Cerebellar nuclear complex (tissue), 1 donor: ENCODE results near the gene STAB1.

ENCODE experiments used
- DNase-seq, 2 experiments: peaks; one replicate each; lab custom pipeline; 2025; lab: John Stamatoyannopoulos, UW

The STAB1 gene

GRCh38 chr3:52503788-52504424 lies 8.8 kb downstream of the STAB1 start:
- DNase-seq: no peak

- no peak for DNase-seq
Observed at GRCh38 chr3:52504977-52505376, 9.8 kb downstream of the STAB1 start.

GRCh38 chr3:52506266-52506966 lies 11.3 kb downstream of the STAB1 start:
- DNase-seq: no peak

- no peak for DNase-seq
Observed at GRCh38 chr3:52507359-52507758, 12.2 kb downstream of the STAB1 start.

- DNase-seq: no peak
Observed at GRCh38 chr3:52509753-52510328, 14.7 kb downstream of the STAB1 start.

- DNase-seq: no peak
Observed at GRCh38 chr3:52511509-52511908, 16.4 kb downstream of the STAB1 start.

- DNase-seq: no peak
Observed at GRCh38 chr3:52512105-52512504, 17.0 kb downstream of the STAB1 start.

GRCh38 chr3:52512727-52513126 lies 17.6 kb downstream of the STAB1 start:
- DNase-seq: no peak

GRCh38 chr3:52513281-52513680 lies 18.1 kb downstream of the STAB1 start:
- no peak for DNase-seq

GRCh38 chr3:52514576-52514975 lies 19.4 kb downstream of the STAB1 start:
- no peak for DNase-seq

GRCh38 chr3:52515192-52515591 lies 20.1 kb downstream of the STAB1 start:
- no peak for DNase-seq

GRCh38 chr3:52516509-52517195 lies 21.5 kb downstream of the STAB1 start:
- no peak for DNase-seq

- DNase-seq: no peak
Observed at GRCh38 chr3:52517796-52518722, 22.9 kb downstream of the STAB1 start.

GRCh38 chr3:52518723-52519444 lies 23.7 kb downstream of the STAB1 start:
- no peak for DNase-seq

GRCh38 chr3:52519445-52520140 lies 24.5 kb downstream of the STAB1 start:
- DNase-seq: no peak

- no peak for DNase-seq
Observed at GRCh38 chr3:52520141-52520667, 25.1 kb downstream of the STAB1 start.

GRCh38 chr3:52520716-52521487 lies 25.8 kb downstream of the STAB1 start:
- DNase-seq: no peak

- no peak for DNase-seq
Observed at GRCh38 chr3:52521488-52521824, 26.3 kb downstream of the STAB1 start.

- peak; percentile 7 to 27 for DNase-seq
Observed at GRCh38 chr3:52521881-52522650, 26.9 kb downstream of the STAB1 start.
